HG03378 (cell line): ENCODE measurements around the gene PFDN6.

ENCODE experiments used
- ATAC-seq: cut with Tn5 transposase; IDR thresholded peaks from one replicate; pipeline ENCODE4 v1.9.1; 2021; ENCODE audit warnings: mild to moderate bottlenecking, moderate library complexity; ENCODE audit not compliant: unreplicated experiment

PFDN6 gene

DNA sequence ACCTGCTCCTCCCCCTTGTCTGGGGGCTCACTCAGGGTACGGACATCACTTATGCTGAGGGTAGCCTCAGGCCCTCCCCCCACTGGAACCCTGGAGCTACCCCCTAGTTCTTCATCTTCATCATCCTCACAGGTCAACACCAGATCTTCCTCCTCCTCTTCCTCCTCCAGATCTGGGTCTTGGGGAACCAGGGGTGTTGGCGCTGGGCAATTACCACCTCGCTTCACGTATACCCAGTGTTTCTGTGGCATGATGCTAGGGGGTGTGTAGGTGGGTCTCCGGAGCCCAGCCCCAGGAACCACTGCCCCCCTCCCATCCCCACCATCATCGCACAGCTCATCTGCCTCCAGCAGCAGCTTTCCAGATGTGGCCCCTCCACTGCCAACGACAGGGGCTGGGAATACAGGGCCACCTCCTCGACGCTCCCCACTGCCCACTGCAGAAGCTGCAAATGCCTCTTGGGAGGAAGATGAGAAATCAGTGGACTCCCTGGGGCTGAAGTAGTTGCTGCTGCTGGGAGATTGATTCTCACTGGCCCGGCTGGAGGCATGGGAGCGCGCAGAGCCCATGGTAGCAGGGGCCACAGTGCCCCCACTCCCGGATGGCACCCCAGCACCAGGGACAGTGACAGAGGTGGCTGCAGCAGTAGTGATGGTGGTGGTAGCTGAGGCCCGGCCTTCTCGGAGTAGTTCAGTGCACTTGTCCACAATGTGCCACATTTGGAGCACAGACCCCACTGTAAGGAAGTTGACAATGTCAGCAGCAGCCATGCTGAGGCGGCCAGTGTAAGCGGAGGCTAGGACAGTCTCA lies 26.6 kb downstream of the PFDN6 start:
- no peak for ATAC-seq

DNA sequence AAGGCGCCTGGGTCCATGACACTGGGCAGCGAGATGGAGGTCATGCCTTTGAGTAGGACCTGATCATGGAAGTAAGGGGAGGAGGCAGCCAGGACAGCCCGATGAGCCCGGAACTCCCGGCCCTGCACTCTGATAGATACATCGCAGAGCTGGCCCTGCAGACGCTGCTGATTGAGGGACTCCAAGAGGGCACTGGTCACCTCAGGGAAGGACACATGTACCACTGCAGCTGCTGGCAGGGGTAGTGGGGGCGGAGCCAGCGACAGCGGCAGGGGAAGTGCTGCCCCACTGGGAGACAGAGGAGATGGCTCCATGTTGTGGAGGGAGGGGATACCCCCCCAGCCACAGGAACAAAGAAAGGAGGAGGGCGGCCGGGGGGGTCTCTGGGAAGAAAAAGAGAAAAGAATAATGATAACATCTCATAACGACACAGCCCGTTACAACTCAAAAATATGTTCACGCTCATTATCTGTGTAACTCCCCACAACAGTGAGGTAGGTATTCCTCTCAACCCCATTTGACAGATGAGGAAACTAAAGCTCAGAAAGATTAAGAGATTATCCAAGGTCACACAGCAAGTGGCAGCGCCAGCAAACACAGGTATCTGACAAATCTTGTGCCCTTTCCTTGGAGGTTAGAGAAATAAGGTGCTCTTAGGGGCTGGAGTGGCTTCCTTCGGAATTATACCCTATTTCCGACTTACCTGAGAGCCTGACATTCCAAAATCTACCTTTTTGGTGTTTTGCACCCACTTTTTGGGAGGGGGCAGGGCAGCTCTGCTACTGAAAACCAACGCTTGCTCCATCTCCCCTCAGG lies 27.4 kb downstream of the PFDN6 start:
- no peak for ATAC-seq

DNA sequence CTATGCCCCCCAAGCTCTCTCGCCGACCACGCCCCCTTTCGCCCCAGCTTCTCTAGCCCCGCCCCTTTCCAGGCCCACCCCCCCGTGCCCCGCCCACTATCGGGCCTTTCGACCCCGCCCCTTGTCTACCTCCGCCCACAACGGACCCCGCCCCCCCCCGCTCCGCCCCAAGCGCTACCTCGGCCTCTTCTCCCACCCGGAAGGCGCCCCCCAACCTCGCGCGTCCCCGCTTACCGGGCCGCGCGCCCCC lies 27.9 kb downstream of the PFDN6 start:
- no peak for ATAC-seq

DNA sequence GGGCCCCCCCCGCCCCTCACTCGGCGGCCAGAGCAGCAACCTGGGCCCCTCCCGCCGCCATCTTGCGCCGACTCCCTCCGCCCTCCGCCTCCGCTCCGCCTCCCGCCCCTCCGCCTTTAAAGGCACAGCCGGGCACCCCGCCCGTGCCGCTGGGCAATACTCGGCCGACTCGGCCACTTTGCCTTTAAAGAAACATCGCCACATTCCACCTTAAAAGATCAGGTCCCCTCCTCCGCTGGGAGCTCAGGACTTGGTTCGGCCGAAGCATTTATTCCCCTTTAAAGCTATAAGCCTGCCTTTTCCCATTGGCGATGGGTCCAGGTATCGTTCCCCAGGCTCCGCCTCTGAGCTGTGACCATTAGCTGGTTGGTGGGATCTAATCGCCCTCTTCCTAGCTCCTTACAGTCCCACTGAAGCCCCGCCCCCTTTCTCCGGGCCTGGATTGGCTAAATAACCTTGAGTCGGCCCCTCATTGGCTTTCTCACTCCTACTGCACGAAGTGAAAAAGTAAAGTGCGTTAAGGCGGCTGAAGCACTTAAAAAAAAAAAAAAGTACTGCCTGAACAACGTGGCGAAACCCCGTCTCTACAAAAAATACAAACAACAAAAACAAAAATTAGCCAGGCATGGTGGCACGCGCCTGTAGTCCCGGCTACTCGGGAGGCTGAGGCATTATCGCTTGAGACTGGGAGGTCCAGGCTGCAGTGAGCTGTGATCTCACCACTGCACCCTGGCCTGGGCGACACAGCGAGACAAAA lies 28.4 kb downstream of the PFDN6 start, which contains the start of gene ZBTB22:
ZBTB22 (minus strand) TSS at position 76 of the 757 bp plus-strand sequence. CDS start 828 bp downstream, outside the sequence.
- ATAC-seq: peak; percentile 43

DNA sequence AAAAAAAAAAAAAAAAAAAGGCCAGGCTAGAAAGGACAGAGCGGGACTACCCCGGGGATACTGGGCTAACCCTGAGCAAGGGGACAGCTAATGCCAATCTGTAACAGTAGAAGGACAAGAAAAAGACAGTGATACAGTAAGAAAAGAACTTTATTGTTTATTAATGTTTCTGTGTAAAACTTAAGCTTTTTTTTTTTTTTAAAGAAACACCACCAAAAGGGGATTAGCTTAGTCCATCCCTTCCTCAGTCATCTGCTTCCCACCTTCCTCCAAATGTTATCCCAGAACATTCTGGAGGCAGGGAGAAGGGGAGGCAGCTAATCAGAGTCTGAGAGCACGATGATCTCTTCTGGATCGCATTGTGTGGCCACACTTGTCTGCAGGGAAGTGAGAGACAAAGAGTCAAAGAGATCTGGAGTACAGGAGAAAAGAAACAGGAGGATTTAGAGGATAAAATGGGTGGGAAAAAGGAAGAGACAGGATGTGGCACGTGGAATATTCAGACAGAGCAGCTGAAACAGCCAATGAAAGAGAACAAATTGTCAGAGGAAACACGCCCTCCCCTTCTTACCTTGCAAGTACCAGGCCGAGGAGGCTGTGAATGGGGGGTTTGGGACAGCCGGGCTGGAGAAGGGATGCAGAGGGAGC lies 29.1 kb downstream of the PFDN6 start:
- no peak for ATAC-seq

DNA sequence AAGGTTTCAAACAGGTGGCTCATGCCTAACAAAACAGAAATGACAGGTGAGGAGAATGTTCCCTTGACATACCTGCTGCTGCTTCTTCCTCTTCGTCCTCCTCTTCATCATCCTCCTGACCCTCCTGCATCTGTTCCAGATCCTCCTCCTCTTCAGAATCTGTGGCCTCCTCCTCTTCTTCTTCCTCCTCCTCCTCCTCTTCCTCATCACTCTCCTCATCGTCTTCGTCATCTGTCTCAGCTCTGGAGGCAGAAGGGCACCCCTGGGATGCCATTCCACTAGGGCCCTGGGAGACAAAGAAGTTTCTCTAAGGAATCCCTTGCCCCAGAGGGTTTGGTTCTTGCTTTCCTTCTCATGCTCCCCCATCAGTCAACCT lies 30.5 kb downstream of the PFDN6 start:
- no peak for ATAC-seq

DNA sequence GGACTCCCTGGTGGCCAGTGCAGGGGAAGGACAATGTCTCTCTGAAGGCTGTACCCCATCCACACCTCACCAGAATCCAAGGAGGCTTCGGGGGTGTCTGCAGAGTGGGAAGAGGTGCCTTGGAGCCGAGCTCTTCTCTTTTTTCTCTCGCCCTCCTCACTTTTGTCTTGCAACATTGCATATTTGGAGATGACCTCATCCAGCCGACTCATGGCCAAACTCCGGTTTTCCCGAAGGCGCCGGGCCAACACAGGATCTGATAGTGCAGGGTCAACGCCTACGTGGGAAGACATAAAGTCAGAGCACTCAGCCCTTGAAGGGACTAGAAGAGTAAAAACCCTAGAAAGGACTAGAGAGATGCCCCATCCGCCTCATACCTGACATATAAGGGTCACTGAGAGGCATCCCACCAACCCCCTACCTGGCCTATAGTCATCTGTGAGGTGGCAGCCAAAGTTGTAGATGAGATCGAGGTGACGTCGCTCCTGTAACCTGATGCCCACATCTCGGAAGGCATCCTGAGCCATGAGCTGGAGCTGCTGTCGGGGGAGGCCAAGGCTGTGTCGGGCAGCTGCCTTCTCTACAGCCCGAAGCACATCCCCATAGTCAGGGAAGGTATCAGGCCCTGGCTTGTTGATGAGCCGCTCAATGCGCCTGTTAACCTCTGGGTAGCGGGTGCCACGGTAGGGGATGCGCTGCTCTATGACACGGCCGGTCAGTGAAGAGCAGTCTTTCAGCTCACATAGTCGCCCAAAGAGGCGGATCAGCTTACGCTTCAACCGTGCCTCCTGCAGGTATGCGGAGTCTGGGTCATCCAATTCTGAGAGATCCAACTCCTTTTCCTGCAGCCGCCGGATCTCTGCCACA lies 31.1 kb downstream of the PFDN6 start:
- ATAC-seq: no peak

DNA sequence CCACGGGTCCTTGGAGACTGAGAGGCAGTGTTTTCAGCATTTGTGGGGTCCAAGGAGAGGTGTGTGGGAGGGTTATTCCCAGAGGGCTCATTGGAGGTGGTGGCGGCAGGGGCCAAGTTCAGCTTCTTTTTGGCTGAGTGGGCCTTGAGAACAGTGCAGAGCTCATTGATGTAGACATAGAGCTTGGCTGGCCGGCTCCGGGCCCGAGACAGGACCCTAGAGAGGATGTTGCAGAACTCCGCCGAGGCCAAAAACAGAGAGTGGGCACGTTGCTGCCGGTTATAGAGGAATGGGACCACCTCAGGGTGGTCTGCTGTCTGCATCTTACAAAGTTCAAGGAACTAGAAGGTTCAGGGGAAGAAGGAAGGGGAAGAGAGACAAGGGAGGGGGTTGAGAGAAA lies 31.8 kb downstream of the PFDN6 start:
- ATAC-seq: no peak

DNA sequence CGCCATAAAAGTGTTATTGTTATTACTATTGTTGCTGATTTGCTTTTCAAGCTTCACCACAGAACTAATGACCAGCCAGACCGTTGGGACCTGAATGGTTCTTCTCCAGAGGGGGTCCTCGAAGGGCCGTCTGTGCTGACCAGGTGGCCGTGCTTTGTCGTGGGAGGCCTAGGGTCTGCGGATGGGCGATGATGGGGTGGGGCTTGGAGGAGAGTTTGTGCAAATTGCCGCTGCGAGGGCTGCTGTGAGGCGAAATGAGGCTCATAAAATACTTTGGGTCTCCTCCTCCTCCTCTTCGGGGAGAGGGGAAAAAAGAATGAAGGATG lies 34.2 kb downstream of the PFDN6 start:
- ATAC-seq: no peak

DNA sequence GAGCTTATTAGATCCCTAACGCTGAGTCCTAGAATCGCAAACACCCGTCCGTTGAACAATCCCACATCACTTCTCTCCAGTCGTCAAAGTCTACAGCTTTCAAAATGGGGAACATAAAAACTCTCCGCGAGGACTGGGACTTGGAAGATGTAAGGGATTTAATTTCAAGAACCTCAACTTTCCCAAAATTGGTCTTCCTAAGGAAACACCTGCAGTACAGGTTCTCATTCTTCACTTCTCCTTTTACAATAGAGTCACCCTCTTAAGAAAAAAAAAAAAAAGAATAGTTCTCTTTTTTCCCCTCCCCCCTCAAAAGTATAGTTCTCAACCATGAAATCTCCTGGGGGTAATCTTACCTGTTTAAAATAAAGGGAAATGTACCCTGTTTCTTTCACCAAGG lies 34.7 kb downstream of the PFDN6 start:
- ATAC-seq: no peak

DNA sequence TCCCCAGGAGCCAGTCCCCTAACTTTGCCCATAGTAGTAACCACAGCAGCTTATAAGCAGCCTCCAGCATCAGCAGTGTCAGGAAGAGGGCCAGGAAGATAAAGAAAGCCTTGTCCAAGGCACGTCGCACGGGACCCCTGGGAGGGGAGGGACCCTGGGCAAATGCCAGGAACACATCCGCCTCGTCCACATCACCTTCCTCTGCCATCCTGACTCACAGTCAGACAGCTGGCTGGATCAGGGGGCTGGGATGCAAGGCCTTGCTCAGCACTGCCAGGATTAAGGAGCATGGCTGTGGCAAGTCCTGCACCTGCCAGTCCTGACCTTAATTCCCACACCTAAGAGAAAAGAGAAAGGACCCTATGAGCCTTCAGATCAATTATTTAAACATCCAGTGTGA lies 39.7 kb downstream of the PFDN6 start:
- ATAC-seq: no peak

DNA sequence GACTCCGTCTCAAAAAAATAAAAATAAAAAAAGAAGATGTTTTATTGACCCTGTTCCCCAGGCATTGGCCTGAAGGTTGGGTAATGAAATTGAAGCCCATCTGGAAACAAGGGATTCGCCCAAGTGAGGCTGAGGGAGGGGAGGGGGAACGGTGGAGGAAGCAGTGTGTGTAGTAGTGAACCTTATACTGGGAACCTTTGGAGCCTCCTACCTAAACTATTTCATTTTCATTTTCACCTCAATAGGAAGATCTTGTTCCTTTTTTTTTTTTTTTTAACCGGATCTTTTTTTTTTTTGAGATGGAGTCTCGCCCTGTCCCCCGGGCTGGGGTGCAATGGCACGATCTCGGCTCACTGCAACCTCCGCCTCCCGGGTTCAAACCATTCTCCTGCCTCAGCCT lies 41.3 kb downstream of the PFDN6 start:
- ATAC-seq: no peak

DNA sequence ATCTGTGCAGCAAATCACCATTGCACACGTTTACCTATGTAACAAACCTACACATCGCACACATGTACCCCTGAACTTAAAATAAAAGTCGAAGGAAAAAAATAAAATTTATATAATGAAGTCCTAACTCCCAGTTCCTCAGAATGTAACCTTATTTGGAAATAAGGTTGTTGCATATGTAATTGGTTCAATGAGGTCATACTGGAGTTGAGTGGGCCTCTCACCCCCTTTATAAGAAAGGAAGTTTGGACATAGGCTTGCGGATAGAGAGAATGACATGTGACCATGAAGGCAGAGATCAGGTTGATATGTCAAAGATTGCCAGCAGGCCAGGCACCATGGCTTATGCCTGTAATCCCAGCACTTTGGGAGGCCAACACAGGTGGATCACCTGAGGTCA lies 44.3 kb downstream of the PFDN6 start:
- no peak for ATAC-seq

DNA sequence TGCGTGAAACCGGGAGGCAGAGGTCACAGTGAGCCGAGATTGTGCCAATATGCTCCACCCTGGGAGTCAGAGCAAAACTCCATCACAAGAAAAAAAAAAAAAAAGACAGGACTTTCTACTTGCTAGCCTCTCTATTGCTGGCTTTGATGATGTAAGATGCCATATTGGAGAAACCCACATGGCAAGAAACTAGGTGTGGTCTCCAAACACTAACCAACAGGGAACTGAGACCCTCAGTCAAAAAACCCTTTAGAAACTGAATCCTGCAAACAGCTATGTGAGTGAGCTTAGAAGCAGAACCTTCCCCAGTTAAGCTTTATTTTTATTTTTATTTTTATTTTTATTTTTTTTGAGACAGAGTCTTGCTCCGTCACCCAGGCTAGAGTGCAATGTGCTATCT lies 46.5 kb downstream of the PFDN6 start:
- ATAC-seq: no peak

DNA sequence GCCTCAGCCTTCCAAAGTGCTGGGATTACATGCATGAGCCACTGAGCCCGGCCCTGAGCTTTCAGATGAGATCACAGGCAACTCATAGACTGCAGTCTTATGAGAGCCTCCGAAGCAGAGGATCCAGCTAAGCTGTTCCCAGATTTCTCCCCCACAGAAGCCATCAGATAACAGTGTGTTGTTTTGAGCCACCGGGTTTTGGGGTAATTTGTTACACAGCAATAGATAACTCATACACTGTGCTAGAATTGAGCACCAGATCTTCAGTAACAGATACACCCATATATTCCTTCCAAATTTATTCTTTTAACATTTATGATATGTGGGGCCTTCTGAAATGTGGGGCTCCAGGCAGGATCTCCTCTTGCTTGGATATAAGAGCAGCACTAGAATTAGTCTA lies 47.1 kb downstream of the PFDN6 start:
- ATAC-seq: no peak

DNA sequence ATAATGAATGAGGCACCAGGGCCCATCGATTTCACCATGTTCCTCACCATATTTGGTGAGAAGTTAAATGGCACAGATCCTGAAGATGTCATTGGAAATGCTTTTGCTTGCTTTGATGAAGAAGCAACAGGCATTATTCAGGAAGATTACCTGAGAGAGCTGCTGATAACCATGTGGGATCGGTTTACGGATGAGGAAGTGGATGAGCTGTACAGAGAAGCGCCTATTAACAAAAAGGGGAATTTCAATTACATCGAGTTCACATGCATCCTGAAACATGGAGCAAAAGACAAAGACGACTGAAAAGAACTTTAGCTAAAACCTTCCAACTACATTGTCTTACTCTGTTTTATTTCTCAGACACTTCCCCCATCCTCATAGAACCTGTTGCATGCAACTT lies 49.8 kb downstream of the PFDN6 start:
- ATAC-seq: no peak
